ENCODE measurements around the gene MOCS3. TPM values are rescaled to one million over a fixed set of nuclear protein-coding genes. Genes with fewer than 3 reads are reported as not detected.

Gene MOCS3
- total RNA-seq, 2 experiments from 2014 or later = 7.8 TPM

DNA sequence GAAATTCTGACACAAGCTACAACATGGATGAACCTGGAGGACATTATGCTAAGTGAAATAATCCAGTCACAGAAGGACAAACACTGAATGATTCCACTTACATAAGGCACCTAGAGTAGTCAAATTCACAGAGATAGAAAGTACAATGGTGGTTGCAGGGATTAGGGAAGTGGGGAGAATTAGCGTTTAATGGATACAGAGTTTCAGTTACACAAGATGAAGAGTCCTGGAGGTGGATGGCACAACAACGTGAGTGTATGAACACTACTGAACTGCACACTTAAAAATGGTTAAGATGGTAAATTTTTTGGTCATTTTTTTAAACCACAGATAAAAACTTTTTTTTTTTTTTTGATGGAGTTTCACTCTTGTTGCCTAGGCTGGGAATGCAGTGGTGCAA, 24.7 kb downstream of the MOCS3 start:
- Mint-ChIP-seq H3K27ac (no peak overlapping the region), H3K4me3 (no peak overlapping the region), H3K27me3 (peaks cover 42% of the 10 kb centered on the region), H3K4me1 (peaks cover 16% of the 10 kb centered on the region), H3K9me3 (no peaks in the 10 kb centered on the region), H3K36me3 (no peaks in the 10 kb centered on the region)
- DNase-seq = no peak

DNA sequence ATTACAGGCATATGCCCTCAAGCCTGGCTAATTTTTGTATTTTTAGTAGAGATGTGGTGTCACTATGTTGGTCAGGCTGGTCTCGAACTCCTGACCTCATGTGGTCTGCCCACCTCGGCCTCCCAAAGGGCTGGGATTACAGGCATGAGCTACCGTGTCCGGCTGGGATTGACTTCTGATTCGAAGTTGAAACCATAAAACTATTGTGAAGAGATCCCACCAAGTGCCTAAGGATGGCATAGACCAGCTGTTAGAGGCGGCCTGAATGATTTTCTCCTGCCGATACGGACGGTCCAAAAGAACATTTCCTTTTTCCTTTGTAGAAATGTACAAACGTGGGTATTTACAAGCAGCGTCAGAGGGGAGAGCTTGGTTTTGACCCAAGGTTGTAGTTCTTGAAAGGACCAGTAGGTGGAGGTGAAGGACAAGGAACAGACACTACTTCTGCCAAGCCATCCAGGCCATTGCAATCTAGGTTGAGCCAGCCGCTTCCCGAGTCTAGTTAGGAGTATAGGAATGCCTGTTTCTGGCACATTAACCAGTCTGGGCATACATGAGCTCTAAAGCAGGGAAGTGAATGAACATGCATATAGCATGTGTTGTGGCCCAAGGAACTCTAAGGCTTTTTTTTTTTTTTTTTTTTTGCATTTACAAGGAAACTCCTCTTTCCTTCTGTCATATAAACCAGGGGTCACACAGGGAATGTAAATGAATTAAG, 29.0 kb downstream of the MOCS3 start:
- peak; percentile 49 for DNase-seq
- Mint-ChIP-seq H3K4me1 (peaks cover 2% of the 10 kb centered on the region), H3K36me3 (no peaks in the 10 kb centered on the region), H3K4me3 (no peak overlapping the region), H3K27ac (no peak overlapping the region), H3K27me3 (peaks cover 31% of the 10 kb centered on the region), H3K9me3 (no peaks in the 10 kb centered on the region)

- peaks cover 2% of the 10 kb centered on the region for H3K4me1 Mint-ChIP-seq
Observed at GRCh38 chr20:50991076-50991475, 32.5 kb downstream of the MOCS3 start.

GRCh38 chr20:50992336-50992732, 33.7 kb downstream of the MOCS3 start:
- Mint-ChIP-seq H3K27ac (no peak overlapping the region), H3K4me1 (peaks cover 2% of the 10 kb centered on the region), H3K4me3 (no peak overlapping the region), H3K36me3 (no peaks in the 10 kb centered on the region), H3K27me3 (peaks cover 11% of the 10 kb centered on the region), H3K9me3 (no peaks in the 10 kb centered on the region)
- no peak for DNase-seq

More at GRCh38 chr20:50991076-50991475, 32.5 kb downstream of the MOCS3 start:
- DNase-seq = no peak
- Mint-ChIP-seq H3K36me3 (no peaks in the 10 kb centered on the region), H3K4me3 (no peak overlapping the region), H3K9me3 (no peaks in the 10 kb centered on the region), H3K27me3 (peaks cover 22% of the 10 kb centered on the region), H3K27ac (no peak overlapping the region)

DNA sequence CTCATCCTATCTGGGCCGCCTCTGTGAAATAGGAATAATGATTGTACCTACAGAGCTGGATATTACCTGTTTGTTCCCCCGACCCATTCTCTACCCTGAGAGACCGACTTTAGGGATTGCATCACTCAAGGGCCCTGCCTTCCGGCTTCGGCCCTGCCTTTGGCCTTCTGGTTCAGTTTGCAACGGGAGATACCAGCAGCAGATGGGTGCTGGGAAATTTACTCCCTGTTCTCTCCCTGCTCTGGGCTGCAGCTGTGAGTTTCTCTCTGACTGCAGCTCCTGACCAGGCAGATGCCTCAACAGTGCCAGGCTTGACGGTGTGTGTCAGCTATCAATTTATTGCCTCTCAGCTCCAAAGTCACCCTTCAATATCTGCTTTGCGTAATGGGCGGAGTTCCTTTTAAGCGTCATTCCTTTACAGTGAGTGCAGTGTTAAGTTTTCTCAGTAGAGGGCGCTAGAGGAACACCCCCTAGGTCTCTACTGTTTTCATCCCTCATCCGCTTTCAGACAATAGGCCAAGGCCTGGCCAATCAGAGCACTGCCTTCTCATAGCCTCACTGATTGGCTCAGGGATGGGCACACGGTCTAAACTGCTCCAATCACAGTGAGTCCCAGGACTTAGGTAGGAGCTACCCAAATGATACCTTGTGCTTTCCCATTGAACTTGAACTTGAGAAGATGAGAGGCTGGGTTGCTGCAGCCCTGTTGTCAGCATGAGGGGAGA, 34.3 kb downstream of the MOCS3 start:
- H3K27me3 Mint-ChIP-seq = peaks cover 6% of the 10 kb centered on the region
- no peaks in the 10 kb centered on the region for H3K9me3 Mint-ChIP-seq
- H3K4me1 Mint-ChIP-seq = no peaks in the 10 kb centered on the region
- no peak overlapping the region for H3K27ac Mint-ChIP-seq
- H3K4me3 Mint-ChIP-seq = no peak overlapping the region
- DNase-seq = peak; percentile 61
- no peaks in the 10 kb centered on the region for H3K36me3 Mint-ChIP-seq

DNA sequence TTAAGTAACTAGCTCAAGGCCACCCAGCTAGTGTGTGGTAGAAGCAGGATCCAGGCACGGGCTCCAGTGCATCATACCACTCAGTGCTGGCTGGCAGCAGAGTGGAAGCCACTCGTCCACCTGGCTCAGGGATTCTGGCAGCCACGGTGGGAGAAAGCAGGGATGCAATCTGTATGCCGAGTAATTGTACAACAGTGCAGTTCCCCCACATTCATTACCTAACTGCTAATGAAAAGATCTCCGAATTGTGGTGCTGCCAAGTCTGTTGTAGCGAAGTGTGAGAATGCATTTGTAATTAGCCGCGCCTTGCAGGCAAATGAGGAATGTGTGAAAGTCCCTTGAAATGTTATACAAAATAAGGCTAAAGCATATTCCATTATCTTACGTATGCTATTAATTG, 35.3 kb downstream of the MOCS3 start:
- Mint-ChIP-seq H3K27ac (no peak overlapping the region), H3K27me3 (peaks cover 9% of the 10 kb centered on the region), H3K4me1 (no peaks in the 10 kb centered on the region), H3K4me3 (no peak overlapping the region), H3K36me3 (no peaks in the 10 kb centered on the region), H3K9me3 (no peaks in the 10 kb centered on the region)
- DNase-seq = no peak

DNA sequence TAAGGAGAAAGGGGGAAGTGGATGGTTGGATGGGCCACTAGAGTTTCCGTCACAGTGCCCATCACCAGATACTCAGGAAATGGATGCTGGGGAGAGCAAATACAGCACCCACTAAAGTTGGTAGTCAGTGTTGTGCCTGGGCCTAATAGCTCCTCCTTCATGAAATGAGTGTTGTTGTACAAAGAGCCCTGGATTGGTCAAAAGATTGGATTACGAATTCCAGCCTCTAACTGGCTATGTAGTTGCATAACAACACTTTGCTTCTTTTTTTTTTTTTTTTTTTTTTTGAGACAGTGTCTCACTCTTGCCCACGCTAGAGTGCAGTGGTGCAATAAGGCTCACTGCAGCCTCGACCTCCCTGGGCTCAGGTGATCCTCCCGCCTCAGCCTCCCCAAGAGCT, 36.9 kb downstream of the MOCS3 start:
- H3K36me3 Mint-ChIP-seq = no peaks in the 10 kb centered on the region
- H3K27ac Mint-ChIP-seq = no peak overlapping the region
- peaks cover 14% of the 10 kb centered on the region for H3K27me3 Mint-ChIP-seq
- no peaks in the 10 kb centered on the region for H3K9me3 Mint-ChIP-seq
- no peaks in the 10 kb centered on the region for H3K4me1 Mint-ChIP-seq
- no peak for DNase-seq
- H3K4me3 Mint-ChIP-seq = no peak overlapping the region

GRCh38 chr20:50996901-50997865, 38.6 kb downstream of the MOCS3 start:
- H3K27me3 Mint-ChIP-seq = peaks cover 15% of the 10 kb centered on the region
- H3K36me3 Mint-ChIP-seq = no peaks in the 10 kb centered on the region
- H3K9me3 Mint-ChIP-seq = no peaks in the 10 kb centered on the region
- H3K4me1 Mint-ChIP-seq = no peaks in the 10 kb centered on the region
- no peak overlapping the region for H3K4me3 Mint-ChIP-seq
- no peak overlapping the region for H3K27ac Mint-ChIP-seq
- no peak for DNase-seq

- Mint-ChIP-seq H3K9me3 (no peaks in the 10 kb centered on the region), H3K27me3 (peaks cover 18% of the 10 kb centered on the region), H3K27ac (no peak overlapping the region), H3K36me3 (no peaks in the 10 kb centered on the region), H3K4me3 (no peak overlapping the region), H3K4me1 (no peaks in the 10 kb centered on the region)
- no peak for DNase-seq
Observed at GRCh38 chr20:50999355-50999754, 40.7 kb downstream of the MOCS3 start.

GRCh38 chr20:51001430-51002265, 43.0 kb downstream of the MOCS3 start:
- Mint-ChIP-seq H3K4me3 (no peak overlapping the region), H3K27me3 (peaks cover 18% of the 10 kb centered on the region), H3K36me3 (no peaks in the 10 kb centered on the region), H3K4me1 (no peaks in the 10 kb centered on the region), H3K9me3 (no peaks in the 10 kb centered on the region), H3K27ac (no peak overlapping the region)
- no peak for DNase-seq

DNA sequence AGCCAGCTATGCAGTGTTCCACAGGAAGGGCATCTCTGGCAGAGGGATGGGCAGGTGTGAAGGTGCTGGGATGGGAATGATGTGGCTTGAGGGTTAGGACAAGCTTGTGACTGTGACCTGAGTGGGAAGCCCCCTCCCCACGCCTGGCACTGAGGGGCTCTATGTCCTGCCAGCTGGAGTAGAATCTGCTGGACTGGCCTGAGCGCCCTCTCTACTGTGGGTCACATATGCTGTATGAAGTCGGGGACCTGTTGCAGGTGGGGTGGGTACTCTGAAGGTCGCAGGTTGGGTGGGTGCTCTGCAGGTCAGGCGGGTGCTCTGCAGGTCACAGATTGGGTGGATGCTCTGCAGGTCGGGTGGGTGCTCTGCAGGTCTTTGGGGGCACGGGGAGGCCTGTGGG, 44.0 kb downstream of the MOCS3 start:
- no peak overlapping the region for H3K27ac Mint-ChIP-seq
- no peak overlapping the region for H3K4me3 Mint-ChIP-seq
- H3K36me3 Mint-ChIP-seq = no peaks in the 10 kb centered on the region
- H3K9me3 Mint-ChIP-seq = no peaks in the 10 kb centered on the region
- no peaks in the 10 kb centered on the region for H3K4me1 Mint-ChIP-seq
- no peak for DNase-seq
- H3K27me3 Mint-ChIP-seq = peaks cover 18% of the 10 kb centered on the region

DNA sequence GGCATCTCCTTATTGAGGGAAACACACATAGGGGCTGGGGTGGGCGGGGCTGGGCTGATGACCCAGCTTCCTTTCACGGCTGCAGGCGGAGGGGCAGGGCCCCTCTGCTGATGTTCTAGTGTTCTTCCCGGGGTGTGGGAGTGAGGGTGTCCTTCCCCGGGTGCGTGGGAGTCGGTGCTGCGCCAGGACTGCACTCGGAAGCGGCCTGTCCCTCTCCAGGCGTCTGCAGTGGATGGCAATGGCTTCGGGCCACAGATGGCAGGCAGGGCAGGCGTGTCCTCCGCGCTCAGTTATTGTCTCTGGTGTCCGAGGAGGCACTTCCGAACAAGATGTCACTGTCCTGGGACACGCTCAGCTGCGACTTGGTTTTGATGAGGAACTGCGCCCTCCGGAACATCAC, 45.1 kb downstream of the MOCS3 start:
- Mint-ChIP-seq H3K4me3 (no peak overlapping the region), H3K4me1 (no peaks in the 10 kb centered on the region), H3K9me3 (no peaks in the 10 kb centered on the region), H3K27ac (no peak overlapping the region), H3K27me3 (peaks cover 17% of the 10 kb centered on the region), H3K36me3 (no peaks in the 10 kb centered on the region)
- DNase-seq = no peak

GRCh38 chr20:51004305-51004727, 45.7 kb downstream of the MOCS3 start:
- Mint-ChIP-seq H3K4me1 (no peaks in the 10 kb centered on the region), H3K27ac (no peak overlapping the region), H3K9me3 (no peaks in the 10 kb centered on the region), H3K27me3 (peaks cover 22% of the 10 kb centered on the region), H3K4me3 (no peak overlapping the region), H3K36me3 (no peaks in the 10 kb centered on the region)
- no peak for DNase-seq

GRCh38 chr20:51004781-51005180, 46.2 kb downstream of the MOCS3 start:
- Mint-ChIP-seq H3K4me1 (no peaks in the 10 kb centered on the region), H3K9me3 (no peaks in the 10 kb centered on the region), H3K27me3 (peaks cover 22% of the 10 kb centered on the region), H3K36me3 (no peaks in the 10 kb centered on the region), H3K27ac (no peak overlapping the region), H3K4me3 (no peak overlapping the region)
- DNase-seq = no peak
